Endothelial cell of umbilical vein (primary cell): Measurements from ENCODE around the gene AMFR. TPM values are rescaled to one million over a fixed set of nuclear protein-coding genes. Genes with fewer than 3 reads are reported as not detected.

Experiments used
- BruUV-seq: library from RNA; stranded (reverse); fragments of 400-500 nt; replicated peaks from 2 replicates; lab custom pipeline; 2021; lab: Mats Ljungman, UMichigan
- CTCF ChIA-PET: fragments of 300-600, 350-600 bp; sonication (Branson Sonifier 250); formaldehyde crosslinking; loops from one replicate; lab custom pipeline; 2021; ENCODE audit warnings: antibody characterized with exemption, inconsistent platforms; lab: Charles Lee
- POLR2A ChIA-PET: fragments of 300-600, 350-600 bp; sonication (Branson Sonifier 250); formaldehyde crosslinking; loops from one replicate; lab custom pipeline; 2021; ENCODE audit warnings: antibody characterized with exemption, inconsistent platforms; lab: Charles Lee
- DNase-seq: peaks from one replicate; pipeline ENCODE4 v3.0.0-alpha.2; 2011; ENCODE audit warnings: low read depth, low spot score
- FAIRE-seq: peaks from 2 replicates; lab custom pipeline; 2011; peaks lifted over from hg19 to GRCh38; lab: Jason Lieb, UNC
- H2AFZ ChIP-seq: 2 replicates; pipeline ENCODE4 v1.6.0; 2012; ENCODE audit warnings: low read depth, low read length, control low read depth, inconsistent platforms
- H3K27ac ChIP-seq: 2 replicates; pipeline ENCODE4 v1.5.1; 2011; ENCODE audit warnings: low read depth, mild to moderate bottlenecking, control low read depth, low read length, moderate library complexity; ENCODE audit not compliant: insufficient read depth
- H3K27me3 ChIP-seq, 2 experiments: 2 replicates each; pipeline versions ENCODE4 v1.6.0 to v1.6.1; 2011; ENCODE audit warnings: low read length in 2 of 2, mixed read lengths in 1 of 2; ENCODE audit not compliant: control insufficient read depth in 2 of 2, insufficient read depth in 2 of 2
- H3K36me3 ChIP-seq, 2 experiments: 2 replicates in 1 of 2; 3 replicates in 1 of 2; pipeline ENCODE4 v1.5.1; 2011; ENCODE audit warnings: low read length in 2 of 2, mild to moderate bottlenecking in 1 of 2, moderate library complexity in 1 of 2; ENCODE audit not compliant: control insufficient read depth in 2 of 2, insufficient read depth in 2 of 2; ENCODE audit errors: extremely low read depth in 1 of 2
- H3K4me1 ChIP-seq: 3 replicates; pipeline ENCODE4 v1.5.1; 2011; ENCODE audit warnings: mild to moderate bottlenecking, low read length; ENCODE audit not compliant: control insufficient read depth, insufficient read depth; ENCODE audit errors: extremely low read depth
- H3K4me2 ChIP-seq: 2 replicates; pipeline ENCODE4 v1.6.1; 2011; ENCODE audit warnings: low read length, control low read depth, mixed read lengths; ENCODE audit not compliant: insufficient read depth
- H3K4me3 ChIP-seq, 3 experiments: fragments of 200-600 bp in 1 of 3; sonication (generic), shearing (Covaris generic) in 1 of 3; replicated peaks in 1 of 3; 2 replicates each; pipeline ENCODE4 v1.5.1; 2011 to 2016; ENCODE audit warnings: control low read depth in 3 of 3, low read length in 3 of 3, mild to moderate bottlenecking in 2 of 3, inconsistent platforms in 1 of 3, low read depth in 1 of 3, moderate library complexity in 1 of 3; ENCODE audit not compliant: insufficient read depth in 1 of 3
- H3K79me2 ChIP-seq: 2 replicates; pipeline ENCODE4 v1.6.0; 2012; ENCODE audit warnings: low read length, inconsistent platforms; ENCODE audit not compliant: control insufficient read depth, insufficient read depth
- H3K9ac ChIP-seq: replicated peaks from 2 replicates; pipeline ENCODE3; 2011; ENCODE audit warnings: low read length, control low read depth; ENCODE audit not compliant: insufficient read depth; ENCODE audit errors: extremely low read depth
- H3K9me1 ChIP-seq: replicated peaks from 3 replicates; pipeline ENCODE4 v1.6.0; 2011; ENCODE audit warnings: mild to moderate bottlenecking, low read length; ENCODE audit not compliant: control insufficient read depth, insufficient read depth; ENCODE audit errors: extremely low read depth
- H3K9me3 ChIP-seq: replicated peaks from 2 replicates; pipeline ENCODE4 v1.5.1; 2012; ENCODE audit warnings: low read length, inconsistent platforms; ENCODE audit not compliant: control insufficient read depth, insufficient read depth
- H4K20me1 ChIP-seq: replicated peaks from 2 replicates; pipeline ENCODE3; 2011; ENCODE audit warnings: mild to moderate bottlenecking, low read length; ENCODE audit not compliant: control insufficient read depth, insufficient read depth; ENCODE audit errors: extremely low read depth
- EZH2 ChIP-seq: IDR thresholded peaks from 2 replicates; pipeline ENCODE4 v1.6.1; 2012; ENCODE audit warnings: borderline replicate concordance, low read depth, mild to moderate bottlenecking, moderate library complexity, low read length, inconsistent platforms; ENCODE audit not compliant: severe bottlenecking
- FOS ChIP-seq: IDR thresholded peaks from 2 replicates; pipeline ENCODE4 v1.6.1; 2011; ENCODE audit warnings: mild to moderate bottlenecking, low read length, moderate library complexity, borderline replicate concordance; ENCODE audit not compliant: insufficient read depth
- GATA2 ChIP-seq: IDR thresholded peaks from 2 replicates; pipeline ENCODE4 v1.7.0; 2011; ENCODE audit warnings: low read depth, mild to moderate bottlenecking, moderate library complexity, mixed read lengths, low read length; ENCODE audit not compliant: insufficient read length, insufficient read depth
- JUN ChIP-seq: IDR thresholded peaks from 2 replicates; pipeline ENCODE4 v1.6.1; 2011; ENCODE audit warnings: borderline replicate concordance, low read depth; ENCODE audit not compliant: insufficient read length, insufficient read depth
- MYC ChIP-seq: IDR thresholded peaks from one replicate; pipeline ENCODE4 v1.6.1; 2011; ENCODE audit warnings: mild to moderate bottlenecking, low read depth, low read length
- POLR2A ChIP-seq: IDR thresholded peaks from 2 replicates; pipeline ENCODE4 v1.6.1; 2012; ENCODE audit warnings: low read depth, mild to moderate bottlenecking, control low read depth, low read length
- POLR2AphosphoS5 ChIP-seq: IDR thresholded peaks from 2 replicates; pipeline ENCODE4 v1.6.1; 2012; ENCODE audit warnings: low read depth, mild to moderate bottlenecking, control low read depth, low read length, moderate library complexity; ENCODE audit not compliant: insufficient read depth
- dilution Hi-C: fragments of 300-500 bp; cut with MboI; formaldehyde crosslinking; loops from one replicate; pipeline ENCODE4 v1.15.0; 2019; ENCODE audit warnings: low sequenced_read_pairs; ENCODE audit not compliant: extremely low pct_ligation_motif_present
- intact Hi-C: fragments of 100-400 bp; cut with micrococcal nuclease; formaldehyde crosslinking; loops from one replicate; pipeline ENCODE4 v1.10.0; 2022
- polyA plus RNA-seq, 4 experiments: library from polyadenylated mRNA; depleted of rRNA in 3 of 4; stranded (reverse) in 3 of 4; unstranded in 1 of 4; fragments of >200 nt; gene quantifications; 2 replicates each; pipeline versions ENCODE4 v1.2.1 to v1.2.3, GENCODE V29; 2011 to 2012; ENCODE audit warnings: missing spikeins in 1 of 4
- total RNA-seq: library from RNA; stranded (reverse); gene quantifications from 2 replicates; pipeline ENCODE4 v1.2.3, GENCODE V29; 2021
- TF ChIP-seq, protein P1 (sequence below), 2 donors: IDR thresholded peaks; 1 replicate in 1 of 2; 2 replicates in 1 of 2; pipeline ENCODE4 v1.5.1; 2011; ENCODE audit warnings: low read length in 2 of 2, mild to moderate bottlenecking in 2 of 2, moderate library complexity in 2 of 2, control low read depth in 1 of 2, inconsistent platforms in 1 of 2, low read depth in 1 of 2; ENCODE audit not compliant: insufficient read depth in 1 of 2; ENCODE audit errors: extremely low read depth in 1 of 2
- TF ChIP-seq, protein P2 (sequence below): IDR thresholded peaks from 2 replicates; pipeline ENCODE4 v1.6.1; 2011; ENCODE audit not compliant: insufficient read depth, insufficient read length

Gene AMFR
- total and polyA plus RNA-seq, 2 donors (not counting 3 experiments of a cell fraction or from before 2014, with no cell fraction given) = 66.5 to 71.7 TPM

DNA sequence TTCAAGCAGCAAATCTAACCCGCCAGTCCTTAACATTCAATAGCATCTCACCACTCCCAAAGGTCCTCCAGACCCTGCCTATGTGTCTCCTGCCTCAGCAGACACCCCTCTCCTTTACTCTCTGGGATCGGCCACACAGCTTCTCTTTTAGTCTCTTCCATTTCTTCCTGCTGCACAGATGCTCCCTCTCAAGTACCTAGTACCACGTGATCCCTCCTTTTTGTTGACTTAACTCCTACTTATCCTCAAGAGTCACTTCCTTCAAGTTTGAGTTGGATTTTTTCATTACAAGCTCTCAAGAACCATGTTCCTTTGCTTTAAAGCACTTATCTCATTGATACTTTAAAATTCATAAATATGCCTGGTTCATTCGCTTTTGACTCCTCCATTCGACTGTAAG is 24.9 kb downstream of the AMFR start:
- H3K4me1 ChIP-seq = no peaks in the 10 kb centered on the region
- H3K9me3 ChIP-seq = no peaks in the 10 kb centered on the region
- H3K9me1 ChIP-seq = no peaks in the 10 kb centered on the region
- H3K36me3 ChIP-seq = peaks cover 13% of the 10 kb centered on the region in 2 experiments
- no peak overlapping the region for H3K4me3 ChIP-seq
- CTCF ChIA-PET = interaction anchor here (1.2 to 1.6 kb wide), 2 partner anchors 9 to 200 kb away, joined by 3 to 5 read pairs; no protein-coding TSS in a partner anchor
- H3K9ac ChIP-seq = no peak overlapping the region
- TF ChIP-seq JUN (no peak), POLR2AphosphoS5 (no peak), EZH2 (no peak), POLR2A (no peak)
- H3K4me2 ChIP-seq = no peak overlapping the region
- H4K20me1 ChIP-seq = no peaks in the 10 kb centered on the region
- H2AFZ ChIP-seq = no peak overlapping the region
- POLR2A ChIA-PET = interaction anchor here (0.7 kb wide), 1 partner anchor 18 kb away, joined by 4 read pairs; no protein-coding TSS in a partner anchor
- no peaks in the 10 kb centered on the region for H3K27me3 ChIP-seq
- DNase-seq (no peak), FAIRE-seq (no peak)
- H3K27ac ChIP-seq = no peak overlapping the region
- BruUV-seq = no TSS peak
- intact Hi-C loops (no loop called here), dilution Hi-C loops (no loop called here)
- no peaks in the 10 kb centered on the region for H3K79me2 ChIP-seq

DNA sequence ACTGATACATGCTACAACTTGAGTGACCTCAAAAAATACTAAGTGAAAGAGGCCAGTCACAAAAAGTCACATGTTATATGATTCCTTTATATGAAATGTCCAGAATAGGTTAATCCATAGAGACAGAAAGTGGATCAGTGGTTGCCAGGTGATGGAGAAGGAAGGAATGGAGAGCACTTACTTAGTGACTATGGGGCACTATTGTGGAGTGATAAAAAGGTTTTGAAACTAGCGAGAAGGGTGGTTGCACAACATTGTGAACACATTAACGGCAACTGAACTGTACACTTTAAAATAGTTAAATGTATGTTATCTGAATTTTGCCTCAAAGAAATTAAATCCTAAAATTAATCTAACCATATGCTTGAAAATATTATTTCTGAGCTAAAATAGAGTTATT is 25.9 kb downstream of the AMFR start:
- dilution Hi-C loops (no loop called here), intact Hi-C loops (no loop called here)
- DNase-seq (no peak), FAIRE-seq (no peak)
- ChIA-PET POLR2A (no interaction called here), CTCF (interaction anchor here (1.2 kb wide), 1 partner anchor 10 kb away, joined by 3 read pairs; no protein-coding TSS in a partner anchor)
- no peaks in the 10 kb centered on the region for H3K9me3 ChIP-seq
- no peak overlapping the region for H2AFZ ChIP-seq
- no peaks in the 10 kb centered on the region for H3K9me1 ChIP-seq
- H3K4me3 ChIP-seq = no peak overlapping the region
- no peaks in the 10 kb centered on the region for H3K27me3 ChIP-seq
- no peak overlapping the region for H3K4me2 ChIP-seq
- H4K20me1 ChIP-seq = no peaks in the 10 kb centered on the region
- peaks cover 10 to 12% of the 10 kb centered on the region in 2 experiments for H3K36me3 ChIP-seq
- BruUV-seq = no TSS peak
- no peaks in the 10 kb centered on the region for H3K4me1 ChIP-seq
- no peak overlapping the region for H3K9ac ChIP-seq
- TF ChIP-seq, protein P1, sequence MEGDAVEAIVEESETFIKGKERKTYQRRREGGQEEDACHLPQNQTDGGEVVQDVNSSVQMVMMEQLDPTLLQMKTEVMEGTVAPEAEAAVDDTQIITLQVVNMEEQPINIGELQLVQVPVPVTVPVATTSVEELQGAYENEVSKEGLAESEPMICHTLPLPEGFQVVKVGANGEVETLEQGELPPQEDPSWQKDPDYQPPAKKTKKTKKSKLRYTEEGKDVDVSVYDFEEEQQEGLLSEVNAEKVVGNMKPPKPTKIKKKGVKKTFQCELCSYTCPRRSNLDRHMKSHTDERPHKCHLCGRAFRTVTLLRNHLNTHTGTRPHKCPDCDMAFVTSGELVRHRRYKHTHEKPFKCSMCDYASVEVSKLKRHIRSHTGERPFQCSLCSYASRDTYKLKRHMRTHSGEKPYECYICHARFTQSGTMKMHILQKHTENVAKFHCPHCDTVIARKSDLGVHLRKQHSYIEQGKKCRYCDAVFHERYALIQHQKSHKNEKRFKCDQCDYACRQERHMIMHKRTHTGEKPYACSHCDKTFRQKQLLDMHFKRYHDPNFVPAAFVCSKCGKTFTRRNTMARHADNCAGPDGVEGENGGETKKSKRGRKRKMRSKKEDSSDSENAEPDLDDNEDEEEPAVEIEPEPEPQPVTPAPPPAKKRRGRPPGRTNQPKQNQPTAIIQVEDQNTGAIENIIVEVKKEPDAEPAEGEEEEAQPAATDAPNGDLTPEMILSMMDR (IDR thresholded peaks at IDR 0.05; ENCODE audit: extremely low read depth in 1 of 2, insufficient read depth in 1 of 2, low read depth in 1 of 2, low read length in 2 of 2) = no peak
- TF ChIP-seq, protein P2, sequence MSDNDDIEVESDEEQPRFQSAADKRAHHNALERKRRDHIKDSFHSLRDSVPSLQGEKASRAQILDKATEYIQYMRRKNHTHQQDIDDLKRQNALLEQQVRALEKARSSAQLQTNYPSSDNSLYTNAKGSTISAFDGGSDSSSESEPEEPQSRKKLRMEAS = no peak
- TF ChIP-seq FOS (no peak), GATA2 (no peak), POLR2AphosphoS5 (no peak), POLR2A (no peak), JUN (no peak), EZH2 (no peak), MYC (no peak)
- H3K27ac ChIP-seq = no peak overlapping the region
- H3K79me2 ChIP-seq = no peaks in the 10 kb centered on the region
